ENCODE results near the gene TOMM20L. TPM values are rescaled to one million over a fixed set of nuclear protein-coding genes. Genes with fewer than 3 reads are reported as not detected.

The TOMM20L gene
- total RNA-seq, 2 donors from 2014 or later = not detected

- no peak overlapping the region for H3K27ac ChIP-seq
- TF ChIP-seq CTCF (IDR thresholded peaks at IDR 0.05) = no peak
- no peaks in the 10 kb centered on the region for H3K27me3 ChIP-seq (replicated peaks; ENCODE audit: insufficient read depth)
- H3K4me3 ChIP-seq = no peak overlapping the region
- no peak for ATAC-seq (ENCODE audit: insufficient number of reproducible peaks, low FRiP score, low read depth)
- DNase-seq (ENCODE audit: low spot score) = no peak
- peaks cover 30% of the 10 kb centered on the region for H3K36me3 ChIP-seq
- no peaks in the 10 kb centered on the region for H3K4me1 ChIP-seq (ENCODE audit: control insufficient read depth in 1 of 2, low read depth in 2 of 2)
- no peaks in the 10 kb centered on the region for H3K9me3 ChIP-seq
Observed at GRCh38 chr14:58362798-58363412, 32.8 kb upstream of the TOMM20L start.

GRCh38 chr14:58364316-58364715 lies 31.4 kb upstream of the TOMM20L start:
- H3K27ac ChIP-seq = no peak overlapping the region
- no peak overlapping the region for H3K4me3 ChIP-seq
- no peak for ATAC-seq (ENCODE audit: insufficient number of reproducible peaks, low FRiP score, low read depth)
- no peak for TF ChIP-seq CTCF (IDR thresholded peaks at IDR 0.05)
- DNase-seq (ENCODE audit: low spot score) = no peak
- H3K27me3 ChIP-seq (replicated peaks; ENCODE audit: insufficient read depth) = no peaks in the 10 kb centered on the region
- H3K36me3 ChIP-seq = peaks cover 30% of the 10 kb centered on the region
- H3K9me3 ChIP-seq = no peaks in the 10 kb centered on the region
- H3K4me1 ChIP-seq (ENCODE audit: control insufficient read depth in 1 of 2, low read depth in 2 of 2) = peaks cover 0 to 3% of the 10 kb centered on the region in 2 donors

GRCh38 chr14:58367296-58367695 lies 28.4 kb upstream of the TOMM20L start:
- Histone ChIP-seq H3K27ac (no peak overlapping the region), H3K9me3 (no peaks in the 10 kb centered on the region), H3K4me3 (no peak overlapping the region), H3K27me3 (replicated peaks; ENCODE audit: insufficient read depth) (no peaks in the 10 kb centered on the region), H3K36me3 (peaks cover 23% of the 10 kb centered on the region), H3K4me1 (ENCODE audit: control insufficient read depth in 1 of 2, low read depth in 2 of 2) (peaks cover 0 to 3% of the 10 kb centered on the region in 2 donors)
- TF ChIP-seq CTCF (IDR thresholded peaks at IDR 0.05) = no peak
- DNase-seq (ENCODE audit: low spot score) (no peak), ATAC-seq (ENCODE audit: insufficient number of reproducible peaks, low FRiP score, low read depth) (no peak)

GRCh38 chr14:58368956-58369355 lies 26.8 kb upstream of the TOMM20L start:
- H3K27ac ChIP-seq = peak overlapping the region in 1 of 2 donors; percentile 54
- H3K4me3 ChIP-seq = no peak overlapping the region
- no peak for ATAC-seq (ENCODE audit: insufficient number of reproducible peaks, low FRiP score, low read depth)

GRCh38 chr14:58376791-58377190 lies 18.9 kb upstream of the TOMM20L start:
- no peaks in the 10 kb centered on the region for H3K4me1 ChIP-seq (ENCODE audit: control insufficient read depth in 1 of 2, low read depth in 2 of 2)
- H3K27ac ChIP-seq = no peak overlapping the region
- TF ChIP-seq CTCF (IDR thresholded peaks at IDR 0.05) = no peak
- H3K27me3 ChIP-seq (replicated peaks; ENCODE audit: insufficient read depth) = no peaks in the 10 kb centered on the region
- no peak overlapping the region for H3K4me3 ChIP-seq
- no peak for DNase-seq (ENCODE audit: low spot score)
- no peak for ATAC-seq (ENCODE audit: insufficient number of reproducible peaks, low FRiP score, low read depth)
- H3K9me3 ChIP-seq = no peaks in the 10 kb centered on the region
- peaks cover 3% of the 10 kb centered on the region for H3K36me3 ChIP-seq

More at GRCh38 chr14:58368956-58369355, 26.8 kb upstream of the TOMM20L start:
- H3K27me3 ChIP-seq (replicated peaks; ENCODE audit: insufficient read depth) = no peaks in the 10 kb centered on the region
- TF ChIP-seq CTCF (IDR thresholded peaks at IDR 0.05) = no peak
- DNase-seq (ENCODE audit: low spot score) = no peak
- H3K36me3 ChIP-seq = peaks cover 23% of the 10 kb centered on the region
- peaks cover 0 to 3% of the 10 kb centered on the region in 2 donors for H3K4me1 ChIP-seq (ENCODE audit: control insufficient read depth in 1 of 2, low read depth in 2 of 2)
- H3K9me3 ChIP-seq = no peaks in the 10 kb centered on the region

All from thoracic aorta (tissue), 2 donors.